GM18951 (cell line): ENCODE results near the gene MTURN.
"Not testable (repeated sequence)": the region's sequence is repeated elsewhere in the genome, so short reads cannot be mapped to it uniquely, and the experiment has no call there.

Experiments used
- POLR2A ChIP-seq: IDR thresholded peaks from 4 replicates; pipeline ENCODE4 v1.6.1; 2011; ENCODE audit warnings: mild to moderate bottlenecking; ENCODE audit not compliant: insufficient read length, insufficient read depth; ENCODE audit errors: extremely low read depth
- in situ Hi-C: fragments of 300-500 bp; cut with MboI; formaldehyde crosslinking; loops from one replicate; pipeline ENCODE4 v1.12.0; 2022; ENCODE audit warnings: low sequenced_read_pairs, mixed read lengths, inconsistent platforms; ENCODE audit not compliant: unreplicated experiment

Gene MTURN

DNA sequence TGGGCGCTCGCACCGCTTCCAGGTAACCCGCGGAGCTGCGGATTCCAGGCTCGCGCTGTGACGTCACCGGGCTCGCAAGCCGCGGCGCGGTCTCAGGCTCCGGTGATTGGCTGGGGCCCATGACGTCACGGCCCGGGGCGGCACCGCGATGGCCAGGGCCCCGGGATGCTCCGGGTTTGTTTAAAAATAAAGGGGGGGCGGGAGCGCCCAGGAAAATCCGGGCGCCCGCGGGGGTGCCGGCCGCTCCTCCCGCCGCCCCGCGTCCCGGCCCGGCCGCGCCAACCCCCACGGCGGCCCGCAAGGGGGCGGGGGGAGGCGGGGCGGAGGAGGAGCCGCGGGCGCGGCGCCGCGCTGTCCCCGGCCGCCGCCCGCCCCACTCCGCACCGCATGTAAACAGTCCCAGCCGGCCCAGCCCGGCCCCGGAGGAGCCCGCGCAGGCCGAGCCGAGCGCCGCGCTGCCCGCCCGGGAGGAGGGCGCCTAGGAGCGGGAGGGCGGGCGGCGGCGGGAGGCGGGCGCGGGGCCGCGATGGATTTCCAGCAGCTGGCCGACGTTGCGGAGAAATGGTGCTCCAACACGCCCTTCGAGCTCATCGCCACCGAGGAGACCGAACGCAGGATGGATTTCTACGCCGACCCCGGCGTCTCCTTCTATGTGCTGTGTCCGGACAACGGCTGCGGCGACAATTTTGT is at the start of gene MTURN:
MTURN (plus strand) TSS at position 376 of the 690 bp plus-strand sequence; CDS start at position 527, 151 bp downstream.
- TF ChIP-seq POLR2A, result no peak
- in situ Hi-C loops, result no loop called here

DNA sequence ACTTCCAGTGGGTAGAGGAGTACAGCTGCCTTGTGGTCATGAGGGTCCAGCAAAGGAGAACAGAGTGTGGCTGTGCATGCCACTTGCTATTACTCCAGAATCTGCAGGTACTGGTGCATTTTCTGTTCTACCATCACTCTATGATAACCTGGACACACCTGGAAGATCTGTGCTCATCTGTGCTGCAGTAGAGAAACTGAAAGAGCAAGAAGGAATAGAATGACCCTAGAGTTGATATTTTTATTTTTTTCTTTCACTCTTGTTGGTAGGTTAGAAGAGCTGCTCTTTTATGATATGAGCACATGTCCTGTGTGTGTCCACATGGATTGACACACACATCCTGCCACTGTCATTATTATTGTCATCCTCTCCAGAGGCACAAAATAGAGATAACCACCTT is 48.3 kb upstream of the MTURN start:
- no peak for TF ChIP-seq POLR2A
- in situ Hi-C loops, result no loop called here

DNA sequence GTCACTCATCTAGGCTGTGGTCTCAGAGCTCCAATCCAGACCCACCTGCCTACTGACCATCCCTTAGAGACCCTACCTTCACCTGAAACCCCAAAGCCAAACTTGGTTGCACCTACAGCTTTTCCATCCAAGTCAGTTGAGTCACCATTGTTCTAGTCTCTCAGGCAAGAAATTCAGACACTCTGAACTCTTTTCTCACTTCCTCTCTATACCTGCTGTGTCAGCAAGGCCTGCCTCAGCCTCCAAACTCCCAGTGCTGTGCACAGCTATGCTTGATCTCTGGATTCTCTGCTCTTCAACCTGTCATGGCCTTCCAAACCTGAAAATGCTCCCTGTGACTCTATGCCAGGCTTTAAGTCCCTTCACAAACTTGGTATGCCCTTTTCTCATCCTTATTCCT is 47.4 kb upstream of the MTURN start:
- in situ Hi-C loops, result no loop called here
- TF ChIP-seq POLR2A, result no peak

DNA sequence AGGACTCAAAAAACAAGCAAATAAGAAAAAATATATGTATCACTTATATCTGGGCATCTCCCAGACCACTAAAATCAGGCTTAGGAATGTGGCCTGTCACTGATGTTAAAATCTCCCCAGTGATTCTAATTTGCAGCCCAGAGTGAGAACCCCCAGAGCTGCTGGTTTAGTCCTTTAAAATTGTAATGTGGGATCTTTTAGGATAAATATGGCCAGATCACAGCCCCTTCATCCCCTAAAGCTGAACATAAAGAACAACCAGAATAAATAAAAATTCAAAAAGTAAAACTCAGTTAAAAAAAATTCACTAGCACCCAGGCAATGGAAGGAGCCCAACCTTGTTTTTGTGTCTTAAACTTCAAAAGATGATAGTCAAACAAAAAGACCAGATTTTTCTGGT is 46.4 kb upstream of the MTURN start:
- TF ChIP-seq POLR2A, result no peak
- in situ Hi-C loops, result no loop called here

DNA sequence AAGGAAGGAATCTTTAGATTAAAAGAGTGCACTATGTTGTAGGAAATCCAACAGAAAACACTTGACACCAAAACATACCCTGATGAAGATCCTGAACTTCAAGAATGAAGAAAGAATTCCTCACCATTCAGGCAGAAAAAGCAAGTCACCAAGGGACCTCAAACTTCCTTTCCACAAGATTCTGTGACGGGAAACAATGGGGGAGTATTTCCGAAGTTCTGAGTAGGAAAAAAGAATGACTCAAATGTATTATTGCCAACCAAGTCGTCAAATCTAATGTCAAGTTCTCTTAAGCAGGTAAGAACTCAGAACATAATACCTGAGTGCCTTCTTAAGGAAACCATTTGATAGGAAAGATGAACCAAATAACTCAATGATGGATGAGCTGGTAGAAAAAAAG is 44.7 kb upstream of the MTURN start:
- TF ChIP-seq POLR2A, result no peak
- in situ Hi-C loops, result no loop called here

DNA sequence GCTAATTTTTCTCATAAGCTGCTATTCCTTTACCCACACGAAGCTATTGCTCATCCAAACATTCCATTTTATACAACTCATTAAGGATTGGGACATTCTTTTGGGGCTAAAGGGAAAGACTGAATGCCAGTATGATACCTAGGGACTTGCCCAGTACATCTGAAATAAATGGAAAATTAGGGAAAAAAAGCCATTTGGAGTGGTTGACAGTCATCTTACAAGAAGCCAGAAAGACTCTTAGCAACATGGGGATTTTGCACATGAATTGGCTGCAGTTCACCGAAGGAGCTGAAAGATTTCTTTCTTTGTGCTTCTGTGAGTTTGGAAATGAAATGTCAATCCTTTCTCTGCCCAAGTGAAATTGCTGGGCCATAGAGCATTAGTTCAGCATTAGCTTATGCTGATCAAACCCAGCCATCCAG is 43.3 kb upstream of the MTURN start:
- in situ Hi-C loops, result no loop called here
- no peak for TF ChIP-seq POLR2A

DNA sequence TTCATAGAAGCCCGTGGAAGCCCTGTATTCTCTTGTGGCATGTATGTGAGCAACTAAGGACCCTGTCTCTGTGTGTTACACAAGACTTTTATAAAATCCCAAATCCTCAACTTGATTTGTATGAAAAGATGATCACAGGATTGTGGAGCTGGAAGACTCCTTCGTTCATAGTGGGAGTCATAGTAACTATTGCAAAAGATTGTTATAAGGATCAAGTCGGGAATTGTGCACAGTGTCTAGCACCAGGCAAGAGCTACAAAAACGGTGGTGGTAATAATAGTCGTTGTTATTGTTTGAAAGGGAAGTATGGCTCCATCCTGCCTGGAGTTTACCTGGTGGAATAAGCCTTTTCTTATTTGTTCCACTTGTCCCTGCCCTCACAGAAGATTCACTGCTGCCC is 42.8 kb upstream of the MTURN start:
- in situ Hi-C loops, result no loop called here
- TF ChIP-seq POLR2A, result no peak

DNA sequence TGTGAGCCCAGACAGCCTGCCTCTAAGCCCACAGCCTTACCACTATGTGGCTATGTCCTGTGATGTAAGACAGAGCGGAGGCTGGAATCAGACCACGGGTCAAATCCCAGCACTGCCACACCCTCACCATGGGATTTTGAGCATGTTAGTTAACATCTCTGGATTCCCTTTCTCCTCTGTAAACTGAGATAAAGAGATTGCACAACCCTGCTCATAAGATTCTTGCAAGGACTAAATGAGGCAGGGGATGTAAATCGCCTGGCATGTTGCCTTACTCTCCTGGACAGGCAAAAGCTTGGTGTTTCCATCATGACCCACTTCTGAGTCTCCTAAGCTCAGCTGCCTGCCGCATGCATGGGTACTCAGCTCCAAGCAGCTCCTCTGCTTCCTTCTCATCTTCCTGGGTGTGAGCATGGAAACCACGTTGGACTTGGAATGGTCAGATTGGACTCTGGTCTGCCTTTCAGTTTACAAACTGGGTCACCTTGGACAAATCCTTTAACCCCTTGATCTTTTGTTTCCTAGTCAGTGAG is 41.3 kb upstream of the MTURN start:
- in situ Hi-C loops, result no loop called here

DNA sequence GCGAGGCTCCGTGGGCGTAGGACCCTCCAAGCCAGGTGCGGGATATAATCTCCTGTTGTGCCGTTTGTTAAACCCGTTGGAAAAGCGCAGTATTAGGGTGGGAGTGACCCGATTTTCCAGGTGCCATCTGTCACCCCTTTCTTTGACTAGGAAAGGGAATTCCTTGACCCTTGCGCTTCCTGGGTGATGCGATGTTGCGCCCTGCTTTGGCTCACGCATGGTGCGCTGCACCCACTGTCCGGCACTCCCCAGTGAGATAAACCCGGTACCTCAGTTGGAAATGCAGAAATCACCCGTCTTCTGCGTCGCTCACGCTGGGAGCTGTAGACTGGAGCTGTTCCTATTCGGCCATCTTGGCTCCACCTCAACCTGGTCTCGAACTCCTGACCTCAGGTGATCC is 36.2 kb upstream of the MTURN start:
- in situ Hi-C loops, result not testable (repeated sequence)

More for the DNA sequence above, 41.3 kb upstream of the MTURN start:
- TF ChIP-seq POLR2A, result no peak

DNA sequence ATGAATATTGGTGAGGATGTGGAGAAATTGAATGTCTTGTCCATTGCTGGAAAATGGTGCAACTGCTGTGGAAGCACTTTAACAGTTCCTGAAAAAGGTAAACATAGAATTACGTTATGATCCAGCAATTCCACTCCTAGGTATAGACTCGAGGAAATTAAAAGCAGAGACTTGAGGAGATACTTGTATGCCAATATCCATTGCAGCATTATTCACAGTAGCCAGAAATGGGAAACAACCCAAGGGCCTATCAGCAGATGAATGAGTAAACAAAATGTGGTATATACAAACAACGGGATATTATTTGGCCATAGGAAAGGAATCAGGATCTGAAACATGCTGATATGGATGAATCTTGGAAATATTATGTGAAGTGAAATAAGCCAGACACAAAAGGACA is 32.5 kb upstream of the MTURN start:
- in situ Hi-C loops, result no loop called here
- no peak for TF ChIP-seq POLR2A

DNA sequence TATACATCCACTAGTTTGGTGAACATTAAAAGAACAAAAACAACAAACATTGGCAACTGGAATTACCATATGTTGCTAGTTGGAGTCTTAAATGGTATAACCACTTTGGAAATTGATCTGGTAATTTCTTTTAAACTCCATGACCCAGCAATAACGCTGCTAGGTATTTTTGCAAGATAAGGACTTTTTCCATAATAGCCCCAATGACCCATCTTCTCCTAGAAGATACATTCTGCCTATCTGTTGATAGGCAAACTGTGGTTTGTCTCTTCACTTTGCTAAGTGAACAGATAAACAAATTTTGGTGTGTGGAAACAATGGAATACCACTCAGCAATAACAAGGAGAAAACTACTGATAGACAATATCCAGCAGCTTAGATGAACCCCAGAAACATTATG is 30.6 kb upstream of the MTURN start:
- in situ Hi-C loops, result no loop called here
- no peak for TF ChIP-seq POLR2A

DNA sequence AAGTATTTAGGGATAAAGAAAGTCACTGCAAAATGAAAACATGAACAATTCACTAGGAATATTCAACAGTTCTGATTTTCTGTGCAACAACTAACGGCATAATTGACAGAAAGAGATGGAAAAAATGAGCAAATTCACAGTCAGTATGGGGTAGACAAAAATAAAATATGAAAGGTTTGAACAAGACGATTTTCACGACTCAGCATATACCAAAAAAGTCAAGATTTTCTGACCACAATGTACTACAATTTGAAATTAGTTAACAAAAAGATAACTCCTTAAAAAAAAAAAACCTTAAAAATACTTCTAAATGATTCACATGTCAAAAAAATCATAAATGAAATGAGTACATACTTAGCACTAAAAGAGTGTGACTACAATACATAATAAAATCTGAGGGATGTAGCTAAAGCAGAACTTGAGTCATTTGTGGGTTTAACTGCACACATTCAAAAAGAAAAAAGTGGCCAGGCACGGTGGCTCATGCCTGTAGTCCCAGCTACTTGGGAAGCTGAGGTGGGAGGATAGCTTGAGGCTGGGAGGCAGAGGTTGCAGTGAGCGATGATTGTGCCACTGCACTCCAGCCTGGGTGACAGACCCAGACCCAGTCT is 22.6 kb upstream of the MTURN start:
- TF ChIP-seq POLR2A, result no peak
- in situ Hi-C loops, result no loop called here

DNA sequence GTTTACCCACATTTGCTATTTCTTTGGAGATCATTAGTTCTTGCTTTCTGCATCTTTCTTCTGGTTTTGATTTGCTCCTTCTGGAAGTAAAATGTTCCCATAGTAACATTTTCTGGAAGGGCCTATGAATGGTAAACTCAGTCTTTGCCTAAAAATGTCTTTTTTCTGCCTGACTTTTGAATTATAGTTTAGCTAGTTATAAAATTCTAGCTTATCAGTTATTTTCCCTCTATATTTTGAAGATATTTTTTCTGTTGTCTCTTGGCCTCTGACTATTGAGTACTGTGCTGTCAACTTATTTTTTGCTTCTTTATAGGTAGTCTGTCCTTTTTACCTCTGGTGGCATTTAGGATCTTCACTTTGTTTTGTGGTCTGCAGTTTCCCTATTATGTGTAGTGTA is 21.6 kb upstream of the MTURN start:
- in situ Hi-C loops, result no loop called here
- no peak for TF ChIP-seq POLR2A

DNA sequence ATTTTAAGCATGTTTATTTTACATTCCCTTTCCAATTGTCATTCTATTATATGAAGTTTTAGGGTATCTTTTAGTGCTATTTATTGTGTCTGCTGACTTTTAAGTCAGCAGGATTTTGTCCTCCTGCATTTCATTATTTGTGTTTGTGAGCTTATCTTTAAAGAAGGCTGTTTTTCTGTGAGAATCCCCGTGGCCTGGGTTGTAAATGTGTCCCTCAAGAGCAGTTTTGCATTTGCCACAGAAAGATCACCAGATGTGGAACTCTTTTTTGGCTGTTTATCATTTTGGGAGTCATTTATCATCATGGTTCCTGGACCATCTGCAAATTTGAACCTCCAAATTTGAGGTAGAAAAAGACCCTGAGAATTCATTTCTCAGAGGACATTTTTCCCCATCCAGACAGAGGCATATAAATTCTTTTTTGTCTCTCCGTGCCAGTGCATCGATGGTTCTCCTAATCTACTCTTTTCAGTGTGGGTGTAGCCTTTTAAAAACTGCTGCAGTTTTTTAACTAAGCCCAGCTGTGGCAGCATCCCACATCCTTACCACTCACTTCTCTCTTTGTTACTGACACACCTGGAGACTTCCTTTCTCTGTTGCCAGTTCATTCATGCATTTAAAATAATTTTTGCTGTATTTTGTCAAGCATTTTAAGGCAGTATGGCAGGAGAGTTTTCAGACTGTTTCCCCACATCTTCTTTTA is 20.1 kb upstream of the MTURN start:
- in situ Hi-C loops, result no loop called here
- no peak for TF ChIP-seq POLR2A
